ENCODE data around the gene NVL. TPM values are rescaled to one million over a fixed set of nuclear protein-coding genes. Genes with fewer than 3 reads are reported as not detected.

NVL gene
- polyA plus RNA-seq, 1 experiment = 13.2 TPM

- Histone ChIP-seq H3K36me3 (ENCODE audit: control insufficient read depth, insufficient read depth, low read length) (peaks cover 1% of the 10 kb centered on the region), H3K4me3 (ENCODE audit: low read depth, low read length) (no peak overlapping the region), H3K27me3 (ENCODE audit: control insufficient read depth, insufficient read depth, low read length) (no peaks in the 10 kb centered on the region)
- DNase-seq (ENCODE audit: low read depth) = peak; percentile 48
- no peak for TF ChIP-seq CTCF (IDR thresholded peaks at IDR 0.05; ENCODE audit: insufficient read depth, low read depth, low read length)
- ChIA-PET POLR2A (interaction anchor here (0.8 kb wide), 1 partner anchor 19 kb away, joined by 3 read pairs; no protein-coding TSS in a partner anchor), CTCF (interaction anchor here (1.0 kb wide), 2 partner anchors 10 to 11 kb away, joined by 3 read pairs; no protein-coding TSS in a partner anchor)
Measured at GRCh38 chr1:224223819-224224714, 105.9 kb downstream of the NVL start.

GRCh38 chr1:224219612-224220059 lies 110.3 kb downstream of the NVL start:
- no peaks in the 10 kb centered on the region for H3K36me3 ChIP-seq (ENCODE audit: control insufficient read depth, insufficient read depth, low read length)
- ChIA-PET CTCF (interaction anchor here (1.3 kb wide), 1 partner anchor 8 kb away, joined by 6 read pairs; no protein-coding TSS in a partner anchor), POLR2A (no interaction called here)
- H3K27me3 ChIP-seq (ENCODE audit: control insufficient read depth, insufficient read depth, low read length) = no peaks in the 10 kb centered on the region
- no peak overlapping the region for H3K4me3 ChIP-seq (ENCODE audit: low read depth, low read length)
- no peak for DNase-seq (ENCODE audit: low read depth)
- TF ChIP-seq CTCF (IDR thresholded peaks at IDR 0.05; ENCODE audit: insufficient read depth, low read depth, low read length) = no peak

GRCh38 chr1:224219011-224219611 lies 110.9 kb downstream of the NVL start:
- POLR2A ChIA-PET = no interaction called here
- no peak for TF ChIP-seq CTCF (IDR thresholded peaks at IDR 0.05; ENCODE audit: insufficient read depth, low read depth, low read length)
- H3K4me3 ChIP-seq (ENCODE audit: low read depth, low read length) = no peak overlapping the region
- no peaks in the 10 kb centered on the region for H3K36me3 ChIP-seq (ENCODE audit: control insufficient read depth, insufficient read depth, low read length)
- no peak for DNase-seq (ENCODE audit: low read depth)
- no peaks in the 10 kb centered on the region for H3K27me3 ChIP-seq (ENCODE audit: control insufficient read depth, insufficient read depth, low read length)
- CTCF ChIA-PET = interaction anchor here (1.3 kb wide), 1 partner anchor 9 kb away, joined by 6 read pairs; no protein-coding TSS in a partner anchor

GRCh38 chr1:224217655-224218623 lies 112.0 kb downstream of the NVL start:
- DNase-seq (ENCODE audit: low read depth) = no peak
- CTCF ChIA-PET = no interaction called here
- Histone ChIP-seq H3K27me3 (ENCODE audit: control insufficient read depth, insufficient read depth, low read length) (no peaks in the 10 kb centered on the region), H3K36me3 (ENCODE audit: control insufficient read depth, insufficient read depth, low read length) (no peaks in the 10 kb centered on the region), H3K4me3 (ENCODE audit: low read depth, low read length) (no peak overlapping the region)
- TF ChIP-seq CTCF (IDR thresholded peaks at IDR 0.05; ENCODE audit: insufficient read depth, low read depth, low read length) = no peak
- POLR2A ChIA-PET = no interaction called here
